Right lobe of liver (tissue), 4 donors: ENCODE data around the gene TMEM236.

Experiments used
- POLR2A ChIP-seq: fragments of 450-650 bp; IDR thresholded peaks from one replicate; pipeline ENCODE4 v1.6.1; 2017; ENCODE audit warnings: antibody characterized with exemption, mild to moderate bottlenecking
- TF ChIP-seq, protein P1 (sequence below), 4 donors: fragments of 200-600 bp in 3 of 4; fragments of 450-650 bp in 1 of 4; IDR thresholded peaks; one replicate each; pipeline versions ENCODE4 v1.5.1 to v1.8.0; 2016 to 2022; ENCODE audit warnings: antibody characterized with exemption in 4 of 4, mild to moderate bottlenecking in 2 of 4
- donor health status: DM: no; HTN: no; CAD: no.
- donor health status: DM: no; HTN: no; CAD: no.
- donor health status: DM: no; HTN: yes; CAD: no.

DNA sequence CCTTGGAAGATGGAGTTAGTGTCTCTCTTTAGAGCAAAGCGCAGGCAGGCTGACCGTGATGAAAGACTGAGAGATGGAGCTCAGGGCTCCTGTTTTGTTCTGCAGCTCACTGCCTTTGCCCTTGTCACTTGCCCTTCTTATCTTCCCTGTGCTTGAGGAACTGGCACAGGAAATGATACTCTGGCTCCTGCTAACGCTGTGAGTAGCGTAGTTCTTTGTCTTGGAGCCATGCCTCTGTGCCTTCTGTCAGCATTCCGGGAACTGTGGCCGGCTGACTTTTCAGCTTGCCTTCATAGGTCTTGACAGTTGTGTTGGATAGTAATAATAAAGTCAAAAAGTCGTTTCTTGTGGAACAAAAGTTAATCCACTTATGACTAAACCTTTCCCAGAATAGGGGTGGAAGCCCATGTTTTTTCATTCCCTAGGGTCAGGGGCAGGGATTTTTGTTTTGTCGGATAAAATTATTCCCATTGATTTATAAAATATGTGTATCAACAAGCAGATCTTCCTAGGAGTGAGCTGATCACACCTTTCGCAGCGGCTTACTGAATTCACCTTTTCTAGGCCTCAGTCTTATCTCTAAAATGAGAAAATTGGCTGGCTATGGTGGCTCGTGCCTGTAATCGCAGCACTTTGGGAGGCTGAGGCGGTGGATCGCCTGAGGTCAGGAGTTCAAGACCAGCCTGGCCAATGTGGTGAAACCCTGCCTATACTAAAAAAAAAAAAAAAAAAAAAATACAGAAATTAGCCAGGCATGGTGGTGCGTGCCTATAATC is 16.6 kb upstream of the TMEM236 start:
- TF ChIP-seq POLR2A: no peak
- TF ChIP-seq, protein P1, sequence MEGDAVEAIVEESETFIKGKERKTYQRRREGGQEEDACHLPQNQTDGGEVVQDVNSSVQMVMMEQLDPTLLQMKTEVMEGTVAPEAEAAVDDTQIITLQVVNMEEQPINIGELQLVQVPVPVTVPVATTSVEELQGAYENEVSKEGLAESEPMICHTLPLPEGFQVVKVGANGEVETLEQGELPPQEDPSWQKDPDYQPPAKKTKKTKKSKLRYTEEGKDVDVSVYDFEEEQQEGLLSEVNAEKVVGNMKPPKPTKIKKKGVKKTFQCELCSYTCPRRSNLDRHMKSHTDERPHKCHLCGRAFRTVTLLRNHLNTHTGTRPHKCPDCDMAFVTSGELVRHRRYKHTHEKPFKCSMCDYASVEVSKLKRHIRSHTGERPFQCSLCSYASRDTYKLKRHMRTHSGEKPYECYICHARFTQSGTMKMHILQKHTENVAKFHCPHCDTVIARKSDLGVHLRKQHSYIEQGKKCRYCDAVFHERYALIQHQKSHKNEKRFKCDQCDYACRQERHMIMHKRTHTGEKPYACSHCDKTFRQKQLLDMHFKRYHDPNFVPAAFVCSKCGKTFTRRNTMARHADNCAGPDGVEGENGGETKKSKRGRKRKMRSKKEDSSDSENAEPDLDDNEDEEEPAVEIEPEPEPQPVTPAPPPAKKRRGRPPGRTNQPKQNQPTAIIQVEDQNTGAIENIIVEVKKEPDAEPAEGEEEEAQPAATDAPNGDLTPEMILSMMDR (IDR thresholded peaks at IDR 0.05): no peak
